SK-N-DZ (cell line): ENCODE results near the gene SERPINA1.

Experiments used
- DNase-seq: peaks from one replicate; pipeline ENCODE4 v3.0.0-alpha.2; 2015; ENCODE audit warnings: low spot score

Gene SERPINA1

DNA sequence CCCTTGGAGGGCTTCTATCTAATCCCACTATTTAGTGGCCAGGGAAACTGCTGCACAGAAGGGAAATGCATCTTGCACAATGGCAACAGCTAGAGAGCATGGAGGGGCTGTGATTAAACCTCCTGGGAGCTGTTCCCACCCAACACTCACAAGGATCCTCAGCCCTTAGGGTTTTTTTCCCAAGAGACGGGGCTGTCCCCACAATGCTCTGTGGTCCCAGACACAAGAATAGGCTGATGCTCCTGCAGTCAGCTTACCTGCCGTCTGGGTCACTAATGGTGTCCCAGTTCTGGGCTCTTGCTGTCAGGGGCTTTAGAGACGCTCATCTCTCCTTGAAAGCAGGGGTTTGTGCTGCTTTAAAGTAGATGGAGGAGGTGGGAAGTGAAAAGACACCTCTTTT is 4.6 kb downstream of the SERPINA1 start:
- no peak for DNase-seq

- DNase-seq = no peak
Measured at GRCh38 chr14:94382716-94383596, 5.4 kb downstream of the SERPINA1 start.

GRCh38 chr14:94382099-94382715 is 6.2 kb downstream of the SERPINA1 start:
- no peak for DNase-seq

DNA sequence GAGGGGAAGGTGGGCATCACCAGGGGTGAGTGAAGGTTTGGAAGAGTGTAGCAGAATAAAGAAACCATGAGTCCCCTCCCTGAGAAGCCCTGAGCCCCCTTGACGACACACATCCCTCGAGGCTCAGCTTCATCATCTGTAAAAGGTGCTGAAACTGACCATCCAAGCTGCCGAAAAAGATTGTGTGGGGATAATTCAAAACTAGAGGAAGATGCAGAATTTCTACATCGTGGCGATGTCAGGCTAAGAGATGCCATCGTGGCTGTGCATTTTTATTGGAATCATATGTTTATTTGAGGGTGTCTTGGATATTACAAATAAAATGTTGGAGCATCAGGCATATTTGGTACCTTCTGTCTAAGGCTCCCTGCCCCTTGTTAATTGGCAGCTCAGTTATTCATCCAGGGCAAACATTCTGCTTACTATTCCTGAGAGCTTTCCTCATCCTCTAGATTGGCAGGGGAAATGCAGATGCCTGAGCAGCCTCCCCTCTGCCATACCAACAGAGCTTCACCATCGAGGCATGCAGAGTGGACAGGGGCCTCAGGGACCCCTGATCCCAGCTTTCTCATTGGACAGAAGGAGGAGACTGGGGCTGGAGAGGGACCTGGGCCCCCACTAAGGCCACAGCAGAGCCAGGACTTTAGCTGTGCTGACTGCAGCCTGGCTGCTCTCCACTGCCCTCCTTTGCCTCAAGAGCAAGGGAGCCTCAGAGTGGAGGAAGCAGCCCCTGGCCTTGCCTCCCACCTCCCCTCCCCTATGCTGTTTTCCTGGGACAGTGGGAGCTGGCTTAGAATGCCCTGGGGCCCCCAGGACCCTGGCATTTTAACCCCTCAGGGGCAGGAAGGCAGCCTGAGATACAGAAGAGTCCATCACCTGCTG is 7.0 kb downstream of the SERPINA1 start:
- no peak for DNase-seq

DNA sequence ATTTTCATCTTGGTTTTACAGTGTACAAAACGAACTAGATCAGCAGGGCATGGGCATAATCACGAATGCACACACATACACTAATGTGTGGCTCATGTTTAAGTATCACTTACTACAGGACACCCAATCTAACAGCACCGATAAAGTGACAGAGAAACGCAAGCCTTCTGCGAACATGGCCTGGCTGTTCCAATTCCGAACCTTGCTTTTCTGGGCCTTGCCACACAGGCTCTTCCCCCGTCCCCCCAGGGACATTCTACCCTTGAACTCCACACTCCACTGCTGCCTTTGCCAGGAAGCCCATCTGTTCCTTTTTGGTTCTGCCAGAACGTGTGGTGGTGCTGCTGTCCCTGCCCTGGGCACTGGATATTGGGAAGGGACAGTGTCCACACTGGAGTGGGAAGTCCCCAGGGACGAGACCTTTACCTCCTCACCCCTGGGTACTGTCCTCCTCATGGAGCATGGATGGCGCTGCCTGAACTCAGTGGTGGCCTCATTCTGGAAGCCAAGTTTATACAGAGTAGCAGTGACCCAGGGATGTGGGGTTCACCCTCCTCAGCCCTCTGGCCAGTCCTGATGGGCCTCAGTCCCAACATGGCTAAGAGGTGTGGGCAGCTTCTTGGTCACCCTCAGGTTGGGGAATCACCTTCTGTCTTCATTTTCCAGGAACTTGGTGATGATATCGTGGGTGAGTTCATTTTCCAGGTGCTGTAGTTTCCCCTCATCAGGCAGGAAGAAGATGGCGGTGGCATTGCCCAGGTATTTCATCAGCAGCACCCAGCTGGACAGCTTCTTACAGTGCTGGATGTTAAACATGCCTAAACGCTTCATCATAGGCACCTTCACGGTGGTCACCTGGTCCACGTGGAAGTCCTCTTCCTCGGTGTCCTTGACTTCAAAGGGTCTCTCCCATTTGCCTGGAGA is 7.9 kb downstream of the SERPINA1 start:
- DNase-seq = no peak

- no peak for DNase-seq
Measured at GRCh38 chr14:94379291-94380224, 8.8 kb downstream of the SERPINA1 start.

GRCh38 chr14:94378527-94379290 is 9.7 kb downstream of the SERPINA1 start:
- DNase-seq = no peak

DNA sequence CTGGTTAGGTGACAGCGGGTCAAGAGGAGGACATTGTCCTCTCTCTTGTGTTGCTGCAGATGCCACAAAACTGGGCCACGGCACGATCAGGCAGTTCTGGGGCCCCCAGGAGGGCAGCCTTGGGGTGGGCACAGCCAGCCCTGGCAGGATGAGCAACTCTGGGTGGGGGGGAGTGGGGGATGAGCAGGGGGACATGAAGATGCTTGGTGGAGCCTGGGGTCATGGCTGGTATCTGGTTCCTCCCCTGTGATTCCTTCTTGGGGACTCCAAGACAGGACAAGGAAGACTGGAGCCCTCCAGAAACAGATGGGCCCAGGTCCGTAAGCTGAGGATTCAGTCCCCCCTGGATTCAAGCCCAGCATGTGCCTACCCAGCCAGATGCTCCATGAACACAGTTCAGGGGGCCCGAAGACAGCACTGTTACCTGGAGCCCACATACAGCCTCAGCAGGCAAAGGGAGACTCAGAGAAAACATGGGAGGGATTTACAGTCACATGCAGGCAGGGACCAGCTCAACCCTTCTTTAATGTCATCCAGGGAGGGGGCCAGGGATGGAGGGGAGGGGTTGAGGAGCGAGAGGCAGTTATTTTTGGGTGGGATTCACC is 10.4 kb downstream of the SERPINA1 start:
- no peak for DNase-seq

- no peak for DNase-seq
Measured at GRCh38 chr14:94376976-94377865, 11.2 kb downstream of the SERPINA1 start.

DNA sequence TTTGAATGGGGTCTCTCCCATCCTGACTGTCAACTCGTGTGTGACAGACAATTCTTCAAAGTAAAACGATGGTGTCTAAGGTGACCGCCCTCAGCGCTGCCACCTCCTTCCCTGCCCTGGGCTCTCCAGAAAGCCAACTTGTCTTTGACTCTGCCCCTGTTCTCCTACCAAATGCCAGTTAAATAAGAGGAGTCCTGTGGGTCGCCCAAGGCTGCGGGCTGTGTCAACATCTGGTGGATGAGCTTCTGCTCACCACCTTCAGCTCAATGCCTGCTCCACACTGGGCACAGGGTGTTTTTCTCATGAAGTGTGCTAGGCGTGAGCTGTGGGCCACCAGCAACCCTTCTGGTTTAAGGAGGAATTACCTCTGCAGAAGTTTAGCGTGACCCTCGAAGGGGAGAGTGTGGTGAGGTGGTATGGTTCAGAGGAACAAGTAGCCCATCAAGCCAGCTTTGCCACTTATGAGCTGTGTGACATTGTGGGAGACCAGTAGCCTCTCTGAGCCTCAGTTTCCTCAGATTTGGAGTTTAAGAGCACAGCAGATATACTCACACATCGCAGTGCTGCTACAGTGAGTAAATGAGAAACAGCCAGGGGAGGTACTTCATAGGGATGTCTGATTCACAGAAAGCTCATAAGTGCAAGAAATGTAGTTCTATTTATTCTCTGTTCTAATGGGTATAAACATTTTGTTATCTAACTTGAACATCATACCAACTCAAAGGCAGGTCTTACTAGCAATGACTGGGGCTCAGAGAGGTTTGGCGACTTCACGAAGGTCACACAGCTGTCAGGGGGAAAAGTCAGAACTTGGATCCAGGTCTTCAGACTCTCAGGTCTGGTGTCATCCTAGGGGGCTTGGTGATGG is 12.1 kb downstream of the SERPINA1 start:
- DNase-seq = no peak

DNA sequence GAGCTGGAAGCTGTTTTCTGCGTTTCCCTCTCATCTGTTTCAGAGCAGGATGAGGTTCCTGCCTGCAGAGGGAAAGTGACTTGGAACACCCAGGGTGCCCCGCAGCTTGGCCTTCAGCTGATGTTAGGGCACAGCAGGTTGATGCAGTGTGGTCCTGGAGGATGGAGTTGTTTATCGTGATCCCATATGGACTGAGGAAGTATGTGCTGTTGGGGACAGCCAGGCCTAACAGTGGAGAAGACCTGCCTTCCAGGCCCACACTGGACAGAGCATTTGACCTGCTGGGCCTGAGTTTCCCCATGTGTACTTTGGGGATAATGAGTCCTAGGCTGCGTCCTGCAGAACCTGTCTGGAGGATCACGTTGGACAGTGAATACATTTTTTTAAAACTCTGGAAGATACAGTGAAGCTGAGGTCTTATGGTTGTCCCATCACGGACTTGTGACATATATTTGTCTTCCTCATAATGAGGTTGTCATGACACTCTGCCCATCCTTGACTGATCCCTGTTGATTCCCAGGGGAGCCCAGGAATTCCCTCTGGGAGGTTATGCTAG is 12.8 kb downstream of the SERPINA1 start:
- DNase-seq = no peak

DNA sequence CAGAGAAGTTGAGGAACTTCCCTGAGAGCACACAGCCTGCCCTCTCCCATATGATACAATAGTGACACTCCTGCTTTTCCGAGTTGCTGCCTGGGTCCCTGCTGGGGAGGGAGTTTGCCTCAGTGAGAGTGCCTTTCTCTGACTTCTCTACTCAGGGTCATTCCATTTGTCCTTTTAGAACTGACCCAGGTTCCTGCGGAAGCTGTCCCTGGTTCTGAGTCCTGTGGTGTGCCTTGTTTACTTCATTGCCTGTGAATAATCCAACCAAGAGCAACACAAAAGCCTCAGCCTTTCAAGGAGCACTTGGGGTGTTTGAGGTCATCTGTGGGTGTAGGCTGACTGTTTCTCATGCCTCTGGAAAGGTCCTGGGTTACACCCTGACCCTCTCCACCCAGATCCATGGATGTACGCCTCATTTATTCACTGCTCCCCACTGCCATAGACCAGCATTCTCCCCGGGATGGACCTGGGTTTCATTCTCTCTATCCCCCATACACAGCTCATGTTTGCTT is 13.6 kb downstream of the SERPINA1 start:
- DNase-seq = no peak

- DNase-seq = no peak
Measured at GRCh38 chr14:94374116-94374515, 14.3 kb downstream of the SERPINA1 start.

DNA sequence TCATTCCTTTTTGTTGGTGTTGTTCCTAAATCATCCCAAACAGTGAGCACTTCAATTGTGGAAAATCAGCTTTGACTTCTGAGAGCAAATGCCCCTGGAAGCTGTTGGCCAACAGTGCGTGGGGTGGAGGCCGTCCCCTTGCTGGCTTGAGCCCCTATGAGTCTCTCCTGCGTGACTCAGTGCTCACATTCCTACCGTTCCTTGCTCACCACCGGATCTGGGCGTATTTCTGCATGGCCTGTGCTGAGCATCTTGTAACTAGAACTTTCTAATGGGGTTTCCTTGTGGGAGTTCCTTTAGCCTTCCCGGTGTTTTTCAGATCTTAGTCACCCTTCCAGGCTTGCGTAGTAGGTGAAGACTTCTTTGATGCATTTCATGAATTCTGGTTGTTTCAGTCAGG is 14.7 kb downstream of the SERPINA1 start:
- DNase-seq = no peak

GRCh38 chr14:94372021-94372605 is 16.3 kb downstream of the SERPINA1 start:
- DNase-seq = no peak

- DNase-seq = no peak
Measured at GRCh38 chr14:94370524-94370910, 17.9 kb downstream of the SERPINA1 start.
